RWPE2 (cell line): ENCODE results near the gene PERCC1.

Experiments
- ATAC-seq: fragments of 200-7000 bp; cut with Tn5 transposase; 3 replicates; pipeline ENCODE4 v1.9.1; 2021; ENCODE audit warnings: low read depth
- DNase-seq: peaks from one replicate; pipeline ENCODE4 v3.0.0-alpha.2; 2020; ENCODE audit warnings: low spot score
- H3K27ac ChIP-seq: fragments of 450-650 bp; 2 replicates; pipeline ENCODE4 v1.5.1; 2017; ENCODE audit warnings: mild to moderate bottlenecking; ENCODE audit not compliant: poor library complexity, severe bottlenecking
- H3K27me3 ChIP-seq: fragments of 250-450 bp; sonication (Bioruptor Pico); 2 replicates; pipeline ENCODE4 v1.5.1; 2021; ENCODE audit warnings: mild to moderate bottlenecking, moderate library complexity; ENCODE audit not compliant: insufficient read depth, poor library complexity, severe bottlenecking
- H3K36me3 ChIP-seq: fragments of 250-450 bp; sonication (Bioruptor Pico); 2 replicates; pipeline ENCODE4 v1.5.1; 2020; ENCODE audit warnings: low read depth, mild to moderate bottlenecking, moderate library complexity
- H3K4me1 ChIP-seq: fragments of 250-450 bp; sonication (Bioruptor Pico); 2 replicates; pipeline ENCODE4 v1.5.1; 2021; ENCODE audit warnings: mild to moderate bottlenecking, moderate library complexity; ENCODE audit not compliant: insufficient read depth, poor library complexity, severe bottlenecking
- H3K4me3 ChIP-seq: fragments of 250-450 bp; sonication (Bioruptor Pico); 2 replicates; pipeline ENCODE4 v1.5.1; 2021; ENCODE audit warnings: mild to moderate bottlenecking, moderate library complexity; ENCODE audit not compliant: severe bottlenecking
- H3K9me3 ChIP-seq: fragments of 250-450 bp; sonication (Bioruptor Pico); 2 replicates; pipeline ENCODE4 v1.5.1; 2021; ENCODE audit warnings: mild to moderate bottlenecking, moderate library complexity; ENCODE audit not compliant: severe bottlenecking
- CTCF ChIP-seq: fragments of 450-650 bp; IDR thresholded peaks from one replicate; pipeline ENCODE4 v1.5.1; 2017; ENCODE audit warnings: mild to moderate bottlenecking, moderate library complexity; ENCODE audit not compliant: poor library complexity, severe bottlenecking

Gene PERCC1

GRCh38 chr16:1451702-1452392 lies 21.0 kb downstream of the PERCC1 start:
- 0 out of 2 replicates have a peak, but pooled peaks cover 2% of the 10 kb centered on the region for H3K36me3 ChIP-seq
- H3K4me1 ChIP-seq: no peaks in the 10 kb centered on the region
- H3K4me3 ChIP-seq: no peak overlapping the region
- TF ChIP-seq CTCF: no peak
- no peak for ATAC-seq
- no peaks in the 10 kb centered on the region for H3K9me3 ChIP-seq
- H3K27ac ChIP-seq: no peak overlapping the region
- no peaks in the 10 kb centered on the region for H3K27me3 ChIP-seq
- no peak for DNase-seq

- no peak for TF ChIP-seq CTCF
- 0 out of 2 replicates have a peak, but pooled peaks cover 2% of the 10 kb centered on the region for H3K36me3 ChIP-seq
Measured at GRCh38 chr16:1452530-1452929, 21.7 kb downstream of the PERCC1 start.

GRCh38 chr16:1453316-1453715 lies 22.4 kb downstream of the PERCC1 start:
- DNase-seq: no peak
- ATAC-seq: no peak
- Histone ChIP-seq H3K27ac (no peak overlapping the region), H3K9me3 (no peaks in the 10 kb centered on the region), H3K36me3 (0 out of 2 replicates have a peak, but pooled peaks cover 2% of the 10 kb centered on the region), H3K27me3 (no peaks in the 10 kb centered on the region), H3K4me1 (no peaks in the 10 kb centered on the region), H3K4me3 (no peak overlapping the region)
- no peak for TF ChIP-seq CTCF

More at GRCh38 chr16:1452530-1452929, 21.7 kb downstream of the PERCC1 start:
- no peaks in the 10 kb centered on the region for H3K27me3 ChIP-seq
- DNase-seq: no peak
- ATAC-seq: no peak
- H3K9me3 ChIP-seq: no peaks in the 10 kb centered on the region
- H3K4me1 ChIP-seq: no peaks in the 10 kb centered on the region
- no peak overlapping the region for H3K4me3 ChIP-seq
- no peak overlapping the region for H3K27ac ChIP-seq

GRCh38 chr16:1454561-1454960 lies 23.7 kb downstream of the PERCC1 start:
- TF ChIP-seq CTCF: no peak
- Histone ChIP-seq H3K36me3 (0 out of 2 replicates have a peak, but pooled peaks cover 2% of the 10 kb centered on the region), H3K27me3 (no peaks in the 10 kb centered on the region), H3K9me3 (no peaks in the 10 kb centered on the region), H3K4me3 (no peak overlapping the region), H3K4me1 (no peaks in the 10 kb centered on the region), H3K27ac (no peak overlapping the region)
- ATAC-seq (no peak), DNase-seq (no peak)
